WTC11 (cell line): ENCODE data around the gene POLDIP3. TPM values are rescaled to one million over a fixed set of nuclear protein-coding genes. Genes with fewer than 3 reads are reported as not detected.

Experiments
- ATAC-seq: fragments of 200-7000 bp; cut with Tn5 transposase; 2 replicates; pipeline ENCODE4 v1.10.0; 2021; ENCODE audit warnings: mild to moderate bottlenecking, moderate library complexity
- CTCF ChIA-PET: fragments of 300-600 bp; sonication (Branson Sonifier 250); formaldehyde crosslinking; loops from one replicate; lab custom pipeline; 2021; ENCODE audit warnings: antibody characterized with exemption; lab: Charles Lee
- POLR2A ChIA-PET: fragments of 350-600 bp; sonication (Branson Sonifier 250); formaldehyde crosslinking; loops from one replicate; lab custom pipeline; 2021; ENCODE audit warnings: antibody characterized with exemption; lab: Charles Lee
- DNase-seq: peaks from one replicate; pipeline ENCODE4 v3.0.0; 2021; ENCODE audit warnings: low spot score
- H3K27ac Mint-ChIP-seq: 2 replicates; pipeline ENCODE4 v1.8.0; 2021; ENCODE audit warnings: mixed read lengths
- H3K27me3 Mint-ChIP-seq: 2 replicates; pipeline ENCODE4 v1.8.0; 2021; ENCODE audit warnings: low read depth, mild to moderate bottlenecking, moderate library complexity, mixed read lengths
- H3K36me3 Mint-ChIP-seq: 2 replicates; pipeline ENCODE4 v1.8.0; 2021; ENCODE audit warnings: mixed read lengths
- H3K4me1 Mint-ChIP-seq: 2 replicates; pipeline ENCODE4 v1.8.0; 2022; ENCODE audit warnings: mixed read lengths
- H3K4me3 Mint-ChIP-seq: 2 replicates; pipeline ENCODE4 v1.8.0; 2021; ENCODE audit warnings: mild to moderate bottlenecking, moderate library complexity, mixed read lengths
- H3K9me3 Mint-ChIP-seq: 2 replicates; pipeline ENCODE4 v1.8.0; 2021; ENCODE audit warnings: mixed read lengths
- ATF2 ChIP-seq: sonication (generic); formaldehyde crosslinking; IDR thresholded peaks from 2 replicates; pipeline ENCODE4 v1.8.1; 2022; ENCODE audit warnings: low read depth, missing genetic modification reagents, borderline replicate concordance
- CREB1 ChIP-seq: sonication (generic); formaldehyde crosslinking; IDR thresholded peaks from 2 replicates; pipeline ENCODE4 v1.8.0; 2023; ENCODE audit warnings: mild to moderate bottlenecking, missing genetic modification reagents
- CTCF ChIP-seq: fragments of 200-600 bp; IDR thresholded peaks from 2 replicates; pipeline ENCODE4 v1.8.0; 2022; ENCODE audit warnings: antibody characterized with exemption
- E2F5 ChIP-seq: sonication (generic); formaldehyde crosslinking; IDR thresholded peaks from 2 replicates; pipeline ENCODE4 v1.8.1; 2022; ENCODE audit warnings: mild to moderate bottlenecking, moderate library complexity, missing genetic modification reagents
- ELF4 ChIP-seq: sonication (generic); formaldehyde crosslinking; IDR thresholded peaks from 2 replicates; pipeline ENCODE4 v1.8.1; 2022; ENCODE audit warnings: low read depth, mild to moderate bottlenecking, moderate library complexity, missing genetic modification reagents
- EMX1 ChIP-seq: fragments of 250-450 bp; sonication (Bioruptor Pico); IDR thresholded peaks from 2 replicates; pipeline ENCODE4 v1.8.0; 2021; ENCODE audit warnings: mild to moderate bottlenecking
- FOXJ3 ChIP-seq: sonication (generic); formaldehyde crosslinking; IDR thresholded peaks from 2 replicates; pipeline ENCODE4 v1.9.0; 2021; ENCODE audit warnings: missing genetic modification reagents, mild to moderate bottlenecking, borderline replicate concordance
- GABPB1 ChIP-seq: sonication (generic); formaldehyde crosslinking; IDR thresholded peaks from 2 replicates; pipeline ENCODE4 v1.8.1; 2023; ENCODE audit warnings: mild to moderate bottlenecking, missing genetic modification reagents
- GRHL2 ChIP-seq: fragments of 250-450 bp; sonication (Bioruptor Pico); IDR thresholded peaks from 2 replicates; pipeline ENCODE4 v1.8.0; 2022; ENCODE audit warnings: mild to moderate bottlenecking, moderate library complexity; ENCODE audit not compliant: insufficient replicate concordance, severe bottlenecking
- HMGA2 ChIP-seq: fragments of 250-450 bp; sonication (Bioruptor Pico); IDR thresholded peaks from 2 replicates; pipeline ENCODE4 v1.4.0; 2021; ENCODE audit warnings: mild to moderate bottlenecking, moderate library complexity
- IRF2 ChIP-seq: sonication (generic); formaldehyde crosslinking; IDR thresholded peaks from 2 replicates; pipeline ENCODE4 v1.8.0; 2022; ENCODE audit warnings: low read depth, missing genetic modification reagents, borderline replicate concordance
- JUN ChIP-seq: sonication (generic); formaldehyde crosslinking; IDR thresholded peaks from 2 replicates; pipeline ENCODE4 v1.8.0; 2023; ENCODE audit warnings: mild to moderate bottlenecking, missing genetic modification reagents
- PRRX2 ChIP-seq: fragments of 250-450 bp; sonication (Bioruptor Pico); IDR thresholded peaks from 2 replicates; pipeline ENCODE4 v1.8.0; 2021; ENCODE audit warnings: mild to moderate bottlenecking
- RORB ChIP-seq: fragments of 250-450 bp; sonication (Bioruptor Pico); IDR thresholded peaks from 2 replicates; pipeline ENCODE4 v1.9.0; 2021; ENCODE audit warnings: mild to moderate bottlenecking
- STAT6 ChIP-seq: sonication (generic); formaldehyde crosslinking; conservative IDR thresholded peaks from 2 replicates; pipeline ENCODE4 v1.8.1; 2023; ENCODE audit warnings: mild to moderate bottlenecking, low read depth, missing genetic modification reagents, moderate library complexity
- TCF7 ChIP-seq: sonication (generic); formaldehyde crosslinking; IDR thresholded peaks from 2 replicates; pipeline ENCODE4 v1.8.0; 2022; ENCODE audit warnings: mild to moderate bottlenecking, low read depth, missing genetic modification reagents, moderate library complexity
- ZNF263 ChIP-seq: sonication (generic); formaldehyde crosslinking; IDR thresholded peaks from 2 replicates; pipeline ENCODE4 v1.8.1; 2022; ENCODE audit warnings: low read depth, mild to moderate bottlenecking, moderate library complexity, missing genetic modification reagents
- ZNF317 ChIP-seq: sonication (generic); formaldehyde crosslinking; IDR thresholded peaks from 2 replicates; pipeline ENCODE4 v1.8.1; 2023; ENCODE audit warnings: low read depth, mild to moderate bottlenecking, moderate library complexity, missing genetic modification reagents, borderline replicate concordance
- ZNF396 ChIP-seq: fragments of 250-450 bp; sonication (Bioruptor Pico); IDR thresholded peaks from 2 replicates; pipeline ENCODE4 v1.8.0; 2021; ENCODE audit warnings: mild to moderate bottlenecking, moderate library complexity, borderline replicate concordance
- total RNA-seq: library from RNA; stranded (reverse); gene quantifications from 3 replicates; pipeline ENCODE4 v1.2.3, GENCODE V29; 2021
- TF ChIP-seq, protein P1 (sequence below): fragments of 250-450 bp; sonication (Bioruptor Pico); IDR thresholded peaks from 2 replicates; pipeline ENCODE4 v1.8.0; 2021; ENCODE audit warnings: mild to moderate bottlenecking
- TF ChIP-seq, protein P2 (sequence below): fragments of 250-450 bp; sonication (Bioruptor Pico); IDR thresholded peaks from 2 replicates; pipeline ENCODE4 v1.9.0; 2021; ENCODE audit warnings: mild to moderate bottlenecking

POLDIP3 gene
- total RNA-seq, 1 experiment from 2014 or later = 73.2 TPM

GRCh38 chr22:42608823-42609361 is 5.8 kb downstream of the POLDIP3 start:
- Mint-ChIP-seq H3K4me3 (no peak overlapping the region), H3K27ac (peak overlapping the region; percentile 79; the same call in 1 of the 2 replicates), H3K4me1 (peaks cover 32% of the 10 kb centered on the region), H3K9me3 (peaks cover 3% of the 10 kb centered on the region; the same call in 1 of the 2 replicates), H3K36me3 (peaks cover 58% of the 10 kb centered on the region)
- no peak for DNase-seq
- TF ChIP-seq ZNF396 (CRISPR knock-in tag) (no peak), FOXJ3 (CRISPR knock-in tag) (no peak), EMX1 (CRISPR knock-in tag) (no peak), JUN (CRISPR knock-in tag) (no peak), GABPB1 (no peak), ZNF317 (CRISPR knock-in tag) (no peak), ZNF263 (CRISPR knock-in tag) (no peak), HMGA2 (CRISPR knock-in tag) (no peak), ELF4 (no peak), RORB (no peak), CREB1 (no peak)
- TF ChIP-seq, protein P1, sequence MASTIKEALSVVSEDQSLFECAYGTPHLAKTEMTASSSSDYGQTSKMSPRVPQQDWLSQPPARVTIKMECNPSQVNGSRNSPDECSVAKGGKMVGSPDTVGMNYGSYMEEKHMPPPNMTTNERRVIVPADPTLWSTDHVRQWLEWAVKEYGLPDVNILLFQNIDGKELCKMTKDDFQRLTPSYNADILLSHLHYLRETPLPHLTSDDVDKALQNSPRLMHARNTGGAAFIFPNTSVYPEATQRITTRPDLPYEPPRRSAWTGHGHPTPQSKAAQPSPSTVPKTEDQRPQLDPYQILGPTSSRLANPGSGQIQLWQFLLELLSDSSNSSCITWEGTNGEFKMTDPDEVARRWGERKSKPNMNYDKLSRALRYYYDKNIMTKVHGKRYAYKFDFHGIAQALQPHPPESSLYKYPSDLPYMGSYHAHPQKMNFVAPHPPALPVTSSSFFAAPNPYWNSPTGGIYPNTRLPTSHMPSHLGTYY (CRISPR knock-in tag) = no peak
- TF ChIP-seq, protein P2, sequence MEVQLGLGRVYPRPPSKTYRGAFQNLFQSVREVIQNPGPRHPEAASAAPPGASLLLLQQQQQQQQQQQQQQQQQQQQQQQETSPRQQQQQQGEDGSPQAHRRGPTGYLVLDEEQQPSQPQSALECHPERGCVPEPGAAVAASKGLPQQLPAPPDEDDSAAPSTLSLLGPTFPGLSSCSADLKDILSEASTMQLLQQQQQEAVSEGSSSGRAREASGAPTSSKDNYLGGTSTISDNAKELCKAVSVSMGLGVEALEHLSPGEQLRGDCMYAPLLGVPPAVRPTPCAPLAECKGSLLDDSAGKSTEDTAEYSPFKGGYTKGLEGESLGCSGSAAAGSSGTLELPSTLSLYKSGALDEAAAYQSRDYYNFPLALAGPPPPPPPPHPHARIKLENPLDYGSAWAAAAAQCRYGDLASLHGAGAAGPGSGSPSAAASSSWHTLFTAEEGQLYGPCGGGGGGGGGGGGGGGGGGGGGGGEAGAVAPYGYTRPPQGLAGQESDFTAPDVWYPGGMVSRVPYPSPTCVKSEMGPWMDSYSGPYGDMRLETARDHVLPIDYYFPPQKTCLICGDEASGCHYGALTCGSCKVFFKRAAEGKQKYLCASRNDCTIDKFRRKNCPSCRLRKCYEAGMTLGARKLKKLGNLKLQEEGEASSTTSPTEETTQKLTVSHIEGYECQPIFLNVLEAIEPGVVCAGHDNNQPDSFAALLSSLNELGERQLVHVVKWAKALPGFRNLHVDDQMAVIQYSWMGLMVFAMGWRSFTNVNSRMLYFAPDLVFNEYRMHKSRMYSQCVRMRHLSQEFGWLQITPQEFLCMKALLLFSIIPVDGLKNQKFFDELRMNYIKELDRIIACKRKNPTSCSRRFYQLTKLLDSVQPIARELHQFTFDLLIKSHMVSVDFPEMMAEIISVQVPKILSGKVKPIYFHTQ = no peak
- TF ChIP-seq, all 79 proteins: peak for 0
- CTCF ChIA-PET = no interaction called here
- H3K27me3 Mint-ChIP-seq = no peaks in the 10 kb centered on the region
- ATAC-seq = peak; percentile 39
- POLR2A ChIA-PET = interaction anchor here (0.5 kb wide), 1 partner anchor 20 kb away, joined by 3 read pairs; no protein-coding TSS in a partner anchor

DNA sequence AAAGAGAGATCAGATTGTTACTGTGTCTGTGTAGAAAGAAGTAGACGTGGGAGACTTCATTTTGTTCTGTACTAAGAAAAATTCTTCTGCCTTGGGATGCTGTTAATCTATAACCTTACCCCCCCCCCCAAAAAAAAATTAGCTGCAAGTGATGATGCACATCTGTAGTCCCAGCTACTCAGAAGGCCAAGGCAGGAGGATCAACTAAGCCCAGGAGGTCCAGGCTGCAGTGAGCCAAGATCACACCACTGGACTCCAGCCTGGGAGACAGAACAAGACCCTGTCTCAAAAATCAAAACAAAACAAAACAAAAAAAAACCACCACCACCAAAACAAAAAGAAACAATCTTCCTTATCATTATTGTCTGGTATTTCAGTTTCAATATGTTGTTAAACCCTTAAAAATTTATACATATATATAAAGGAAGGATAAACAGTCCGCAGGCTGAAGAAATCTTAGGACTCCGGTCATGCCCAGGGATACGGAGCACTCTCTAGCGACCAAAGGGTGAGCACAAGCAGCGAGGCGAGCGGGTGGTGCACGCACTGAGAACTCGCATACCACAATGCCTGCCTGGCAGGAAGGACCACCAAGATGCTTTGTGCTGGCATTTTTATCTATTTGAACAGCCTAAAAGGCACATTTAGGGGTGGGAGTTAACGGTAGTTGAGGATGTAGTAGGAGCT is 6.4 kb downstream of the POLDIP3 start:
- DNase-seq (no peak), ATAC-seq (no peak)
- H3K27ac Mint-ChIP-seq = peak overlapping the region; percentile 79; the same call in 1 of the 2 replicates
- H3K36me3 Mint-ChIP-seq = peaks cover 60% of the 10 kb centered on the region
- peaks cover 3% of the 10 kb centered on the region; the same call in 1 of the 2 replicates for H3K9me3 Mint-ChIP-seq
- H3K27me3 Mint-ChIP-seq = no peaks in the 10 kb centered on the region
- POLR2A ChIA-PET = interaction anchor here (0.5 to 0.6 kb wide), 2 partner anchors 127 to 436 kb away, joined by 3 read pairs; no protein-coding TSS in a partner anchor
- peaks cover 28% of the 10 kb centered on the region for H3K4me1 Mint-ChIP-seq
- CTCF ChIA-PET = no interaction called here
- H3K4me3 Mint-ChIP-seq = no peak overlapping the region
- TF ChIP-seq GRHL2 (CRISPR knock-in tag) = no peak
- TF ChIP-seq E2F5 (CRISPR knock-in tag) = no peak
- TF ChIP-seq ATF2 (CRISPR knock-in tag) = no peak
- no peak for TF ChIP-seq HMGA2 (CRISPR knock-in tag)
- no peak for TF ChIP-seq TCF7 (CRISPR knock-in tag)
- TF ChIP-seq IRF2 = no peak
- TF ChIP-seq, protein P1 (CRISPR knock-in tag) = no peak
- TF ChIP-seq STAT6 = no peak
- TF ChIP-seq CTCF = no peak
- no peak for TF ChIP-seq PRRX2 (CRISPR knock-in tag)
